Measurements from ENCODE around the gene IL36B. TPM values are rescaled to one million over a fixed set of nuclear protein-coding genes. Genes with fewer than 3 reads are reported as not detected.

The IL36B gene
- total and polyA plus RNA-seq, 8 donors: not detected

GRCh38 chr2:113093613-113093977 is 40.9 kb upstream of the IL36B start:
- no peak overlapping the region for H3K4me3 ChIP-seq
- no peak for ATAC-seq

GRCh38 chr2:113092864-113093612 is 40.4 kb upstream of the IL36B start:
- Histone ChIP-seq H3K9me3 (peaks cover 0 to 4% of the 10 kb centered on the region in 2 donors), H3K36me3 (no peaks in the 10 kb centered on the region), H3K4me3 (no peak overlapping the region), H3K27me3 (no peaks in the 10 kb centered on the region), H3K27ac (no peak overlapping the region), H3K4me1 (peaks cover 0 to 5% of the 10 kb centered on the region in 2 donors)
- TF ChIP-seq CTCF (IDR thresholded peaks at IDR 0.05): no peak
- ATAC-seq (no peak), DNase-seq (no peak)
- intact Hi-C loops (cut with DNase I): no loop called here

More at GRCh38 chr2:113093613-113093977, 40.9 kb upstream of the IL36B start:
- TF ChIP-seq CTCF (IDR thresholded peaks at IDR 0.05): no peak
- no peak for DNase-seq
- peaks cover 0 to 5% of the 10 kb centered on the region in 2 donors for H3K4me1 ChIP-seq
- intact Hi-C loops (cut with DNase I): no loop called here
- H3K27me3 ChIP-seq: no peaks in the 10 kb centered on the region
- H3K9me3 ChIP-seq: peaks cover 0 to 4% of the 10 kb centered on the region in 2 donors
- no peaks in the 10 kb centered on the region for H3K36me3 ChIP-seq
- no peak overlapping the region for H3K27ac ChIP-seq

GRCh38 chr2:113091231-113091896 is 38.7 kb upstream of the IL36B start:
- no peak for TF ChIP-seq CTCF (IDR thresholded peaks at IDR 0.05)
- peaks cover 0 to 5% of the 10 kb centered on the region in 2 donors for H3K4me1 ChIP-seq
- no peak for DNase-seq

GRCh38 chr2:113089916-113090315 is 37.2 kb upstream of the IL36B start:
- no peaks in the 10 kb centered on the region for H3K9me3 ChIP-seq
- intact Hi-C loops (cut with DNase I): no loop called here

More at GRCh38 chr2:113091231-113091896, 38.7 kb upstream of the IL36B start:
- Histone ChIP-seq H3K27me3 (no peaks in the 10 kb centered on the region), H3K27ac (no peak overlapping the region), H3K36me3 (no peaks in the 10 kb centered on the region), H3K9me3 (peaks cover 0 to 3% of the 10 kb centered on the region in 2 donors), H3K4me3 (no peak overlapping the region)
- intact Hi-C loops (cut with DNase I): no loop called here
- no peak for ATAC-seq

More at GRCh38 chr2:113089916-113090315, 37.2 kb upstream of the IL36B start:
- H3K36me3 ChIP-seq: no peaks in the 10 kb centered on the region
- TF ChIP-seq CTCF (IDR thresholded peaks at IDR 0.05): no peak
- no peak overlapping the region for H3K27ac ChIP-seq
- no peaks in the 10 kb centered on the region for H3K27me3 ChIP-seq
- no peak for DNase-seq
- H3K4me1 ChIP-seq: peaks cover 0 to 5% of the 10 kb centered on the region in 2 donors
- H3K4me3 ChIP-seq: no peak overlapping the region
- ATAC-seq: no peak

Data from left lung (tissue), 10 donors.